Effector memory CD8-positive, alpha-beta T cell (primary cell): ENCODE measurements around the gene CES3.
"Not testable (repeated sequence)": the region's sequence is repeated elsewhere in the genome, so short reads cannot be mapped to it uniquely, and the experiment has no call there.

ENCODE experiments used
- ATAC-seq: fragments of 150-1000 bp; cut with Tn5 transposase; replicated peaks from 2 replicates; pipeline ENCODE4 v1.10.0; 2021; ENCODE audit warnings: mild to moderate bottlenecking, moderate library complexity
- DNase-seq, 3 experiments: peaks; one replicate each; pipeline ENCODE4 v3.0.0; 2021
- H3K27ac Mint-ChIP-seq, 2 donors: one replicate each; pipeline ENCODE4 v1.8.0; 2022; ENCODE audit warnings: mild to moderate bottlenecking in 2 of 2, mixed read lengths in 2 of 2, moderate library complexity in 2 of 2
- H3K27me3 Mint-ChIP-seq, 2 donors: one replicate each; pipeline ENCODE4 v1.8.0; 2022; ENCODE audit warnings: mixed read lengths in 2 of 2
- H3K36me3 Mint-ChIP-seq: one replicate; pipeline ENCODE4 v1.8.0; 2022; ENCODE audit warnings: mild to moderate bottlenecking, moderate library complexity, mixed read lengths; ENCODE audit not compliant: insufficient read depth
- H3K4me1 Mint-ChIP-seq, 2 donors: one replicate each; pipeline ENCODE4 v1.8.0; 2022; ENCODE audit warnings: low read depth in 2 of 2, mixed read lengths in 2 of 2
- H3K4me3 Mint-ChIP-seq, 2 donors: one replicate each; pipeline ENCODE4 v1.8.0; 2022; ENCODE audit warnings: mild to moderate bottlenecking in 2 of 2, mixed read lengths in 2 of 2, moderate library complexity in 2 of 2
- H3K9me3 Mint-ChIP-seq, 2 donors: one replicate each; pipeline ENCODE4 v1.8.0; 2022; ENCODE audit warnings: mixed read lengths in 2 of 2

CES3 gene

DNA sequence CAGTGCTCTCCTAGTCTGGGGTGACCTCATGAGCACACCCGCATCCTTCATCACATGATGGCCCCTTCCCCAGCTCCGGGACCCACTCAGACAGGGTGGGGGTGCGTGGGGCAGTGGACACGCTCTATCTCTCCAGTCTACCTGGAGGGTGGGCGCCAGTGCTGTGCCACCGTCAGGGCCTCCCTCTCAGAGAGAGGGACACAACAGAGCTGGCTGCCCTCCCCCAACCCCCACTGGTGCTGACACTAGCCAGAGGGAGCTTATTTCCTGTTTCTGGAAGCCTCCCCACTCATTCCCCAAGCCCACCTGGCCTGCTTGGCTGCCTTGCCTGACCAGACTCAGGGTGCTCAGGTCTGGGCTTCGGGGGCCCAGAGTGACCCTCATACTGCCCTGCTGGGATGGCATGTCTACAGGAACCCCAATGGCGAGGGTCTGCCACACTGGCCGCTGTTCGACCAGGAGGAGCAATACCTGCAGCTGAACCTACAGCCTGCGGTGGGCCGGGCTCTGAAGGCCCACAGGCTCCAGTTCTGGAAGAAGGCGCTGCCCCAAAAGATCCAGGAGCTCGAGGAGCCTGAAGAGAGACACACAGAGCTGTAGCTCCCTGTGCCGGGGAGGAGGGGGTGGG lies 17.5 kb upstream of the CES3 start:
- H3K27ac Mint-ChIP-seq, result peak overlapping the region; percentile 32 to 91
- ATAC-seq, result no peak
- no peaks in the 10 kb centered on the region for H3K9me3 Mint-ChIP-seq
- no peak for DNase-seq
- peaks cover 3% of the 10 kb centered on the region in 2 donors for H3K27me3 Mint-ChIP-seq
- peaks cover 17% of the 10 kb centered on the region for H3K36me3 Mint-ChIP-seq
- H3K4me3 Mint-ChIP-seq, result no peak overlapping the region
- peaks cover 16 to 17% of the 10 kb centered on the region in 2 donors for H3K4me1 Mint-ChIP-seq

DNA sequence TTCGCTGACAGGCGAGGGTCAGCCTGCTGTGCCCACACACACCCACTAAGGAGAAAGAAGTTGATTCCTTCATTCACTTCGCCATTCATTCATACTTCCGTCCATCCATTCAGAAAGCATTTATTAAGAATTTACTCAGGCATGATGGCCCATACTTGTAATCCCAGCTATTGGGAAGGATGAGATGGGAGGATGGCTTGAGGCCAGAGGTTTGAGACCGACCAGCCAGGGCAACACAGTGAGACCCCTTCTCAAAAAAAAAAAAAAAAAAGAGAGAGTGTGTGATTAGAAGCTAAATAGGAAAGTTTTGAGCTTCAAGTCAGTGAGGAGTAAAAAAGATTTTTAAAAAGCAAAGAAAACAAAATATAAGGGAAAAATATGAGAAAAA lies 17.0 kb upstream of the CES3 start:
- H3K36me3 Mint-ChIP-seq, result peaks cover 17% of the 10 kb centered on the region
- H3K9me3 Mint-ChIP-seq, result no peaks in the 10 kb centered on the region
- peaks cover 8% of the 10 kb centered on the region in 2 donors for H3K27me3 Mint-ChIP-seq
- peaks cover 20 to 21% of the 10 kb centered on the region in 2 donors for H3K4me1 Mint-ChIP-seq
- no peak overlapping the region for H3K4me3 Mint-ChIP-seq
- peak overlapping the region in 1 of 2 donors; percentile 91 for H3K27ac Mint-ChIP-seq
- no peak for ATAC-seq
- DNase-seq, result no peak

DNA sequence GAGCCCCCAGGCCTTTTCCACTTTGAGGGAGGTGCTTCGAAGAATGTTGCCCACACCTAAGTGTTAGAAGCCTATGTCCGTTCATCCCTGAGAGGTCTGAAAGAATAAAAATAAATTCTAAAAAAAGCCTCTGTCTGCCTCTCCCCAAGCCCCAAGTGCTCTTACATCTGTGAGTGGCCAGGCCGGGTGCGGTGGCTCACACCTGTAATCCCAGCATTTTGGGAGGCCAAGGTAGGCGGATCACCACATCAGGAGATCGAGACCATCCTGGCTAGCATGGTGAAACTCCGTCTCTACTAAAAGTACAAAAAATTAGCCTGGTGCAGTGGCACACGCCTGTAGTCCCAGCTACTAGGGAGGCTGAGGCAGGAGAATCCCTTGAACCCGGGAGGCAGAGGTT lies 16.1 kb upstream of the CES3 start:
- not testable (repeated sequence) for H3K4me3 Mint-ChIP-seq, ATAC-seq, DNase-seq, H3K9me3 Mint-ChIP-seq, H3K27ac Mint-ChIP-seq
- peaks cover 20 to 21% of the 10 kb centered on the region in 2 donors for H3K4me1 Mint-ChIP-seq
- peaks cover 16 to 17% of the 10 kb centered on the region in 2 donors for H3K27me3 Mint-ChIP-seq
- H3K36me3 Mint-ChIP-seq, result peaks cover 17% of the 10 kb centered on the region

DNA sequence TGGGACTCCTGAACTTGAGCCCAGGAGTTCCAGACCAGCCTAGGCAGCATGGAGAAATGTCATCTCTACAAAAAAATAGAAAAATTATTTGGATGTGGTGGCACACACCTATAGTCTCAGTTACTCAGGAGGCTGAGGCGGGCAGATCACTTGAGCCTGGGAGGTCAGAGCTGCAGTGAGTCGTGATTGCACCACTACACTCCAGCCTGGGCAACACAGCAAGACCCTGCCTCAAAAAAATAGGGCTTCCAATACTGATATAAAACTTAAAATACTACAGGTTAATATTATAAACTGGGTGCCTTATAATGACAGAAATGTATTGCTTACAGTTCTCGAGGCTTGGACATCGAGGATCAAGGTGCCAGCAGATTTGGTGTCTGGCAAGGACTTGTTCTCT lies 15.1 kb upstream of the CES3 start:
- ATAC-seq (no peak), DNase-seq (no peak)
- Mint-ChIP-seq H3K27ac (no peak overlapping the region), H3K4me3 (no peak overlapping the region), H3K9me3 (no peaks in the 10 kb centered on the region), H3K4me1 (peaks cover 20 to 21% of the 10 kb centered on the region in 2 donors), H3K36me3 (peaks cover 14% of the 10 kb centered on the region), H3K27me3 (peaks cover 17 to 26% of the 10 kb centered on the region in 2 donors)

DNA sequence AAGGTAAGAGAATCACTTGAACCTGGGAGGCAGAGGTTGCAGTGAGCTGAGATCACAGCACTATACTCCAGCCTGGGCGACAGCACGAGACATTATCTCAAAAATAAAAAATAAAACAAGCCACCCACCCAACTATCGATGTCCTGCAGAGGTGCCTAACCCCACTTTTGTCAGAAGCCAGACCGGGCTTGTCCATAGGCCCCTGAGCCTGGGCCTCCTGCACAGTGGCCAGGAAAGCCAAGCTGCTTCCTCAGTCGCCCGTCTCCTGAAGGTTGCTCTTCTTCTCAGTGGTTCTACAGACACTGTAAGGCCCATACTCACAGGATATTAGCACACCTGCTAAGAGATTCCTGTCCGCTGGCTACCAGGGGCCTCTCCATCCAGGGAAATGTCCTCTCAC lies 14.5 kb upstream of the CES3 start:
- Mint-ChIP-seq H3K4me1 (peaks cover 20 to 21% of the 10 kb centered on the region in 2 donors), H3K9me3 (no peaks in the 10 kb centered on the region), H3K4me3 (no peak overlapping the region), H3K27me3 (peaks cover 22 to 32% of the 10 kb centered on the region in 2 donors), H3K36me3 (peaks cover 12% of the 10 kb centered on the region), H3K27ac (no peak overlapping the region)
- DNase-seq (no peak), ATAC-seq (no peak)

DNA sequence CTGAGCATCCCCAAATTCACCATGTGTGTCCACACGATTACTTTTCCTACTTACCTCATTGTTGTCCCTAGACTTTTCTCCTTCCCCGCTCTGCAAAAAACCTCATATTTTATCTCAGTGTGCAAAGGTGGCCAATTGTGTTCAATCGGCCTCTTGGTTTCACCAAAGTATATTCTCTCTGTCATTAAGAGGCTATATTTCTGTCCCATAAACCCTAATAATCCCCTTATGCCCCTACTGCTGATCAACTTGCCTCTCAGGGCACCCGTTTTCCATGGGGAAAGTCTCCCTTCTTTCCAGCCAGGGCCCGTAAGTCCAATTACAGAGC lies 14.1 kb upstream of the CES3 start:
- Mint-ChIP-seq H3K4me1 (peaks cover 20 to 21% of the 10 kb centered on the region in 2 donors), H3K36me3 (peaks cover 8% of the 10 kb centered on the region), H3K27ac (peak overlapping the region; percentile 25 to 40), H3K27me3 (peaks cover 26 to 36% of the 10 kb centered on the region in 2 donors), H3K4me3 (peak overlapping the region in 1 of 2 donors; percentile 83), H3K9me3 (no peaks in the 10 kb centered on the region)
- DNase-seq (no peak), ATAC-seq (no peak)

DNA sequence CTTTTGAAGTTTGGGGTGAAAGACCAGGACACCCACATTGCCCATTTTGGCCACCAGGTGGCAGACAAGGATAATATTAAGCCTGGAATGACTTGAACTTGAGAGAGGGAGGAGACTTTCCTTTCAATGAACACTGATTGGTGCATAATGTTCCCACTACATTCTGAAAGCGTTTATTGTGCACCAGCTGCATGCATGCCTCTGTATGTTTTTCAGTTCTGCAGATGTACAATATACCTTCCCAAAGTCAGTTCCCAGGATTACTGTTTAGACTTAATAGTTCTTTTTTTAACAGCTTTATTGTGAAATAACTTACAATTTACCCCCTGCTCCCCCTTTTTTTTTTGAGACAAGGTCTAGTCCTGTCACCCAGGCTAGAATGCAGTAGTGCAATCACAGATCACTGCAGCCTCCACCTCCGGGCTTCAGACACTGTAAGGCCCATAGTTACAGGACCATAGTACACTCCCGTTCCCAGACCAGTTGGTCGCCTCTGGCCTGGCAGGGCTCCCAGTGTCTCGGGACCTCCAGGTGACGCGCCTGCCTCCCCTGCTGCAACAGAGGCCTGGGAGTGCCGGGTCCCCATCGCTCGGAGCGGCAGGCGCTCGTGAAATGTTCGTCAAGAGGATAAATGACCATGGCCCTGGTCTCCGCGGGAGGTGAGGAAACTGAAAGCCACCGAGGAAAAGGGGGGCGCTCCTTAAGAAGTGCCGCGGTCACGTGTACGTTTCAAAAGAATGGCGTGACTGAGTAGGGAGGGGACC lies 13.6 kb upstream of the CES3 start:
- peak; percentile 82 to 88 (median 84) for DNase-seq
- Mint-ChIP-seq H3K36me3 (peaks cover 7% of the 10 kb centered on the region), H3K4me1 (peaks cover 20 to 21% of the 10 kb centered on the region in 2 donors), H3K4me3 (peak overlapping the region; percentile 83 to 90), H3K27me3 (peaks cover 27 to 42% of the 10 kb centered on the region in 2 donors), H3K9me3 (no peaks in the 10 kb centered on the region), H3K27ac (peak overlapping the region; percentile 40 to 58)
- peak; percentile 95 for ATAC-seq

DNA sequence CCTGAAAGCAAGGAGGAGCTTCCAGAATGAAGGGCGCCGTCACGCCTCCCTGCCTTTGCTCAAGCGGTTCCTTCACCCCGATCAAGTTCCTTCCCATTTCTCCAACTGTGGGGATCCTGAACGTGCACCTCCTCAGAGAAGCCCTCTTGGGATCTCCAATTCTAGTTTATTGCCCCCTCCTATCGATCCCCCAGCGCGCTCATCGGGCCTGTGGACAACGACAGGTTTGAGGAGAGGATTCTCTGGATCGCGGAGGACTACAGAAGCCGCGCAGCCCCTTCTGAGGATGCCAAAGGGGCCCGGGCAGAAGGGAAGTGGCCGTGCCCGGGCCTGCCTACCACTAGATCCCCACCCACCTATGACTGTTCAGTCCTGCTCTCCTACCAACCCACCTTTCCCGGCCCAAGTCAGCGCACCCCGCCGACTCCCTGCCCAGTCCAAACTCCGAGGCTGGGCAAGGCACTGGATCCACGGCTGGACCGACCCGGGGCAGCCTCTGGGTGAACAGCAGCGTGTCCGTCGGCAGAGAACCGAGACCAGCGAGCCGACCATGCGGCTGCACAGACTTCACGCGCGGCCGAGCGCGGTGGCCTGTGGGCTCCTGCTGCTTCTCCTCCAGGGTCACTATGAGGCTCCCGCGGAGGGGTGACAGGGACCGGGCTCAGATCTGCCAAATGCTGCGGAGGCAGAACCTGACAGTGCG lies 12.8 kb upstream of the CES3 start:
- Mint-ChIP-seq H3K27ac (peak overlapping the region in 1 of 2 donors; percentile 60), H3K36me3 (peaks cover 7% of the 10 kb centered on the region), H3K4me3 (peak overlapping the region; percentile 83 to 90), H3K27me3 (peaks cover 27 to 50% of the 10 kb centered on the region in 2 donors), H3K4me1 (peaks cover 20 to 21% of the 10 kb centered on the region in 2 donors), H3K9me3 (no peaks in the 10 kb centered on the region)
- ATAC-seq (peak; percentile 18), DNase-seq (no peak)

DNA sequence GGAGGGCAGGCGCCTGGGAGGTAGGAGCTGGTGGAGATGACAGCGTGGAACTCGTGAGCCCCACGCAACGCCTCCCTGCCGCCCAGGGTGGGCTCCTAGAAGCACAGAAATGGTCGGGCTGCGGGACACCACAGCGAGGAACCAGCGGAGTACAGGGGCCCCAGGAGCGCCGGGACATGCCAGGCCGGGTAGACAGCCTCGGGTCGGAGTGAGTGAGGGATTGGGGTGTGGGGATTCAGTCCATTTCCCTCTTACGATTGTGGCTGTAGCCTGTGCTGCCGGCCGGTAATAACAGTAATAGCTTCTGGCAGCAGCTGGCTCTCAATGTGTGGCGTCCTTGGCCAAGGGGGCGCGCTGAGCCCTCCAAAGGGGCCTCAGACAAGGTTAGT lies 12.2 kb upstream of the CES3 start:
- peak overlapping the region; percentile 83 to 90 for H3K4me3 Mint-ChIP-seq
- peak overlapping the region in 1 of 2 donors; percentile 60 for H3K27ac Mint-ChIP-seq
- no peaks in the 10 kb centered on the region for H3K9me3 Mint-ChIP-seq
- H3K4me1 Mint-ChIP-seq, result peaks cover 20 to 23% of the 10 kb centered on the region in 2 donors
- peaks cover 7% of the 10 kb centered on the region for H3K36me3 Mint-ChIP-seq
- H3K27me3 Mint-ChIP-seq, result peaks cover 31 to 55% of the 10 kb centered on the region in 2 donors
- DNase-seq (no peak), ATAC-seq (no peak)

DNA sequence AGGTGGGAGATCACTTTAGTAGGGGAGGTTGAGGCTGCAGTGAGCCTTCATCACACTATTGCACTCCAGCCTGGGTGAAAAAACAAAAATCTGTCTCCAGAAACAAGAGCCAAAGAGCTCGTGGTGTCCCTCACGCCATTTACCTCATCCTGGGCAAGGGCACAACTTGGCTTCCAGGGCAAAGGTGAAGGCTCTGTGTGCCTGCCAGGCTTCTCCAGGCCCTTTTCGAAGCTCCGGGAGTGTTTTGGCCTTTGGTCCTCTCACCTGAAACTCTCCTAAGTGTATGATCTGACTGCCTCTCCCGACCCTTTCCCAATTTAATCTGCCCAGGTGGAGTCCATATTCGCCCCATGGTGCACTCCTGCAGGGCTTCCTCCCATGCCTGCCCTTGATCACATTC lies 11.6 kb upstream of the CES3 start:
- H3K9me3 Mint-ChIP-seq, result no peaks in the 10 kb centered on the region
- DNase-seq, result no peak
- peaks cover 23 to 26% of the 10 kb centered on the region in 2 donors for H3K4me1 Mint-ChIP-seq
- ATAC-seq, result no peak
- no peak overlapping the region for H3K27ac Mint-ChIP-seq
- H3K36me3 Mint-ChIP-seq, result peaks cover 6% of the 10 kb centered on the region
- peaks cover 36 to 61% of the 10 kb centered on the region in 2 donors for H3K27me3 Mint-ChIP-seq
- peak overlapping the region in 1 of 2 donors; percentile 17 for H3K4me3 Mint-ChIP-seq

DNA sequence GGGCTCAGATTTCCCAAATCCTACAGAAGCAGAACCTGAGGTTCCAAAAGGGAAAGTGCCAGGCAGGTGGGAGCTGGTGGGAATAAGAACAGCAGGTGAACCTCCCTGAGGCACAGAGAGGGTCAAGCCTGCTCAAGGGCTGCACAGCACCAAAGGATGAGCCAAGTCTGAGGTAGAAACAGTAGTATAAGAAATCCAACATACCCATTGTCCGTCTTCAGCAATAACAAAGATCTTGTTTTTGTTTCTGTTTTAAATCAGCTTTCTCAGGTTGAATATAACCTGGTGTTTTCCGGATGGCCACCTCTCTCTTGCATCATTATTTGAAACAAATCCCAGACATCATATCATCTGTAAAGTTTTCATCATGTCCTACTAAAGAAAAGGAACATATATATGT lies 10.6 kb upstream of the CES3 start:
- Mint-ChIP-seq H3K27ac (no peak overlapping the region), H3K9me3 (no peaks in the 10 kb centered on the region), H3K4me1 (peaks cover 23 to 26% of the 10 kb centered on the region in 2 donors), H3K27me3 (peaks cover 36 to 66% of the 10 kb centered on the region in 2 donors), H3K4me3 (no peak overlapping the region), H3K36me3 (peaks cover 3% of the 10 kb centered on the region)
- DNase-seq, result no peak
- no peak for ATAC-seq

DNA sequence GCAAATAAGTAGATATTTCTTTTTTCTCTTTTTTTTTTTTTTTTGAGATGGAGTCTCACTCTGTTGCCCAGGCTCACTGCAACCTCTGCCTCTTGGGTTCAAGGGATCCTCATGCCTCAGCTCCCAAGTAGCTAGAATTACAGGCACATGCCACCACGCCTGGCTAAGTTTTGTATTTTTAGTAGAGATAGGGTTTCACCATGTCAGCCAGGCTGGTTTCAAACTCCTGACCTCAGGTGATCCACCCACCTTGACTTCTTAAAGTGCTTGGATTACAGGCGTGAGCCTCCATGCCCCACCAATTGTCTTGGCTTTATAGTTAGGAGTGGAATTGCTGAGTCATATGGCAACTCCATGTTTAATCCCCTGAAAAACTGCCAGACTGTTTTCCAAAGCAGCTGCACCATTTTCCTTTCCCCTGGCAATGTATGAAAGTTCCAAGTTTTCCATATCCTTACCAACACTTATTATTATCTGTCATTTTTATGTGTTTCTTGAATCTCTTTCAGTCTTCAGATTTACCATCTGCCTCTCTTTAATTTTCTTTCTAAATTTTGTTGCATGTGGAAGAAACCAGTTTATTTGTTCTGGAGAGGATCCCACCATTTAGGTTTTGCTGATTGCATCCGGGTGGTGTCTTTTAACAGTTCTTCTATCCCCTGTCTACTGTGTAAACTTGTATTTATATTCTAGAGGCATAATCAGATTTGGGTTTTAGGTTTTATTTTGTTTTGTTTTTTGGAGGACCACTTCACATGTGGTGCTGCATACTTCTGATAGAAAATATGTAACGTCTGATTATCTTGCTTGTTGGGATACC lies 9.9 kb upstream of the CES3 start:
- H3K36me3 Mint-ChIP-seq, result peaks cover 3% of the 10 kb centered on the region
- ATAC-seq (no peak), DNase-seq (no peak)
- no peak overlapping the region for H3K27ac Mint-ChIP-seq
- H3K4me1 Mint-ChIP-seq, result peaks cover 23 to 26% of the 10 kb centered on the region in 2 donors
- peaks cover 36 to 73% of the 10 kb centered on the region in 2 donors for H3K27me3 Mint-ChIP-seq
- no peaks in the 10 kb centered on the region for H3K9me3 Mint-ChIP-seq
- H3K4me3 Mint-ChIP-seq, result no peak overlapping the region
